ENCODE measurements around the gene PES1.
"Not testable (repeated sequence)": the region's sequence is repeated elsewhere in the genome, so short reads cannot be mapped to it uniquely, and the experiment has no call there.

Gene PES1

DNA sequence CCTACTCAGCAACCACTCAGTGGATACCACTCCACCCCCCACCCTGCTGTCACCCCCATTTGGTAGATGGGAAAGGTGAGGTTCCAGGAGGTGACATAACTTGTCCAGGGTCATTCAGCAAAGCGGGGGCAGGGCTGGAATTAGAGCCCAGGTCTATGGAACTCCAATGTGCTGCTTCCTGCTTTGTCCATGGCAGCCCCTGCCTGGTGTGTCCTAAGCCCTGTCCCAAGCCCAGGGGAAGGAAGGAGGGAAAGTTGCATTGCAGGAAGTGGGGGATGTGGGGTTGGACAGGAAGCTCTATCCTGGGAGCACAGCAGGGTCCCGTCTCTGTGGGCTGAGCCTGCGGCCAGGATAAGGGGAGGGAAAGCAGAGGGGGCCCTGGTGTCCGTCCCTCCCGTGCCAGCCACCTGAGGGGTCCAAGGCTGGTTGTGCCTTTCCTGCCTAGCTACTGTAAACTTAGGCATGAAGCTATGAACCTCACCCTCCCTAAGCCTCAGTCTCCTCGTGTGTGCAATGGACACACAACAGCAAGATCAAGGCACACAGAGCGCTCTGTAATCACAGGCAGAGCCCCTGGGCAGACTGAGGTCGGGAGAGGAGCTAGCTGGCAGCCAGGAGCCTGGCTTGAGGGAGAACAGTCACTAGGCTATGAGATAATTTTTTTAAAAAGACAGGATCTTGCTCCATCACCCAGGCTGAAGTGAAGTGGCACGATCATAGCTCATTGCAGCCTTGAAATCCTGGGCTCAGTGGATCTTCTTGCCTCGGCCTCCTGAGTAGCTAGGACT lies 30.1 kb downstream of the PES1 start:
- no peak overlapping the region for H3K27ac ChIP-seq (ENCODE audit: low read length)
- H3K36me3 ChIP-seq (ENCODE audit: control insufficient read depth in 1 of 2, insufficient read depth in 2 of 2, low read length in 2 of 2), result no peaks in the 10 kb centered on the region
- H3K4me1 ChIP-seq (ENCODE audit: control insufficient read depth in 1 of 2, insufficient read depth in 2 of 2, low read length in 2 of 2), result no peaks in the 10 kb centered on the region
- no peak overlapping the region for H3K4me3 ChIP-seq (ENCODE audit: low read depth in 1 of 2, low read length in 2 of 2)
- no peaks in the 10 kb centered on the region for H3K27me3 ChIP-seq (ENCODE audit: low read depth, low read length)
- H3K9me3 ChIP-seq (ENCODE audit: control insufficient read depth in 1 of 2, low read length in 2 of 2), result no peaks in the 10 kb centered on the region

GRCh38 chr22:30560643-30561202 lies 31.0 kb downstream of the PES1 start:
- not testable (repeated sequence) for H3K9me3 ChIP-seq (ENCODE audit: control insufficient read depth in 1 of 2, low read length in 2 of 2); H3K4me3 ChIP-seq (ENCODE audit: low read depth in 1 of 2, low read length in 2 of 2); H3K27ac ChIP-seq (ENCODE audit: low read length); H3K36me3 ChIP-seq (ENCODE audit: control insufficient read depth in 1 of 2, insufficient read depth in 2 of 2, low read length in 2 of 2); H3K27me3 ChIP-seq (ENCODE audit: low read depth, low read length); H3K4me1 ChIP-seq (ENCODE audit: control insufficient read depth in 1 of 2, insufficient read depth in 2 of 2, low read length in 2 of 2)

DNA sequence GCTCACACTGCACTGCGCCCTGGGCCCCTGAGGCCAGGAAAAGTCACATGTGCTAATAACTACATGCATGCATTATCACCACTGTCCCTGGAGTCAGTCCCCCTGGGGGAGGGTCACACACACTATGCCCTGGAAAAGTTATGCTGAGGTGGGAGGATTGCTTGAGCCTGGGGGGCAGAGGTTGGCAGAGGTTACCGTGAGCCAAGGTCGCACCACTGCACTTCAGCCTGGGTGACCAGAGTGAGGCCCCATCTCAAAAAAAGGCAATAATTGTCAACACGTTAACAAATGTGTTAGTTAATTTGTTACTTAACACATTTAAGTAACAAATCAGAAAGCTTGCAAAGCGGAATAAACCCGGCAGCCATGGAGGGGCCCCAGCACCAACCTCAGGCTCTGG lies 31.8 kb downstream of the PES1 start:
- Histone ChIP-seq H3K4me3 (ENCODE audit: low read depth in 1 of 2, low read length in 2 of 2) (no peak overlapping the region), H3K4me1 (ENCODE audit: control insufficient read depth in 1 of 2, insufficient read depth in 2 of 2, low read length in 2 of 2) (no peaks in the 10 kb centered on the region), H3K9me3 (ENCODE audit: control insufficient read depth in 1 of 2, low read length in 2 of 2) (no peaks in the 10 kb centered on the region), H3K27ac (ENCODE audit: low read length) (no peak overlapping the region), H3K36me3 (ENCODE audit: control insufficient read depth in 1 of 2, insufficient read depth in 2 of 2, low read length in 2 of 2) (peaks cover 0 to 2% of the 10 kb centered on the region in 2 donors), H3K27me3 (ENCODE audit: low read depth, low read length) (no peaks in the 10 kb centered on the region)

- H3K27me3 ChIP-seq (ENCODE audit: low read depth, low read length), result no peaks in the 10 kb centered on the region
- H3K9me3 ChIP-seq (ENCODE audit: control insufficient read depth in 1 of 2, low read length in 2 of 2), result no peaks in the 10 kb centered on the region
- H3K27ac ChIP-seq (ENCODE audit: low read length), result no peak overlapping the region
- H3K4me1 ChIP-seq (ENCODE audit: control insufficient read depth in 1 of 2, insufficient read depth in 2 of 2, low read length in 2 of 2), result no peaks in the 10 kb centered on the region
- peaks cover 0 to 3% of the 10 kb centered on the region in 2 donors for H3K36me3 ChIP-seq (ENCODE audit: control insufficient read depth in 1 of 2, insufficient read depth in 2 of 2, low read length in 2 of 2)
- H3K4me3 ChIP-seq (ENCODE audit: low read depth in 1 of 2, low read length in 2 of 2), result no peak overlapping the region
Measured at GRCh38 chr22:30557243-30557642, 34.5 kb downstream of the PES1 start.

DNA sequence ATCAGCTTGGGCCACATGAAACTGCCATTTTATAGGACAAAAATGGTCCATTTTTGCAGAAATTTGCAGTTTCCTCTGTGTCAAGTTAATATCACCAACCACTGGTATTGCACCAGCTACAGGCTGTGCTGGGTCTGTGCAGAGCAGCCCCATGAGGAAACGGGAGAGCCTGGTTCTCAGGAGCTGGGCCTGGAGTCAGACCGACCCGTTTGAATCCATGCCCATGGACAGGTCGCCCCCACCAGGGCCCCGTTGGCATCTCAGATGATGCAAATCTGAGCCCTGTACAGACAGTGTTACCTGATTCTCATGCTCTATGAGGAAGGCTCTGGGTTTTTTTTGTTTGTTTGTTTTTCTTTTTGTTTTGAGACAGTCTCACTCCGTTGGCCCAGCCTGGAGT lies 35.3 kb downstream of the PES1 start:
- peaks cover 0 to 3% of the 10 kb centered on the region in 2 donors for H3K36me3 ChIP-seq (ENCODE audit: control insufficient read depth in 1 of 2, insufficient read depth in 2 of 2, low read length in 2 of 2)
- no peaks in the 10 kb centered on the region for H3K9me3 ChIP-seq (ENCODE audit: control insufficient read depth in 1 of 2, low read length in 2 of 2)
- no peaks in the 10 kb centered on the region for H3K4me1 ChIP-seq (ENCODE audit: control insufficient read depth in 1 of 2, insufficient read depth in 2 of 2, low read length in 2 of 2)
- H3K4me3 ChIP-seq (ENCODE audit: low read depth in 1 of 2, low read length in 2 of 2), result no peak overlapping the region
- no peak overlapping the region for H3K27ac ChIP-seq (ENCODE audit: low read length)
- H3K27me3 ChIP-seq (ENCODE audit: low read depth, low read length), result no peaks in the 10 kb centered on the region

GRCh38 chr22:30555282-30556210 lies 36.2 kb downstream of the PES1 start:
- no peaks in the 10 kb centered on the region for H3K27me3 ChIP-seq (ENCODE audit: low read depth, low read length)
- no peaks in the 10 kb centered on the region for H3K4me1 ChIP-seq (ENCODE audit: control insufficient read depth in 1 of 2, insufficient read depth in 2 of 2, low read length in 2 of 2)
- H3K36me3 ChIP-seq (ENCODE audit: control insufficient read depth in 1 of 2, insufficient read depth in 2 of 2, low read length in 2 of 2), result peaks cover 0 to 3% of the 10 kb centered on the region in 2 donors
- no peak overlapping the region for H3K27ac ChIP-seq (ENCODE audit: low read length)
- H3K9me3 ChIP-seq (ENCODE audit: control insufficient read depth in 1 of 2, low read length in 2 of 2), result no peaks in the 10 kb centered on the region
- no peak overlapping the region for H3K4me3 ChIP-seq (ENCODE audit: low read depth in 1 of 2, low read length in 2 of 2)

DNA sequence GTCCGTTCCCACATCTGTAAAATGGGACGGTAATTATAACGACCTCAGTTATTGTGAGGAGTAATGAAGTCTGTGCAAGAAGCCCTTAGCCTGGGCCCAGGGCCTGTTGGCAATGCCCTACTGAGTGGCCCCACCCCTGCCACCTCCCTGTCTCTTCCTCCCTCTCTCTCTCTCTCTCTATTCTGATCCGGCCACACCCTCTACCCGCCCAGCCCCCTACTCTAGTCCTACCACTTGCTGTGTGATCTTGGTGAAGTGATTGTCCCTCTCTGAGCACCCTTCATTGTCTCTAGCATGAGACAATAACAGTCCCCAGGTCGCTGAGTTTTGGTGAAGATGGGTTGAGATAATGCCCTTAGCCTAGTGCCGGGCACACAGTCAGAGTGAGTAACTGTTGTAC lies 37.7 kb downstream of the PES1 start:
- Histone ChIP-seq H3K27ac (ENCODE audit: low read length) (no peak overlapping the region), H3K9me3 (ENCODE audit: control insufficient read depth in 1 of 2, low read length in 2 of 2) (no peaks in the 10 kb centered on the region), H3K4me3 (ENCODE audit: low read depth in 1 of 2, low read length in 2 of 2) (no peak overlapping the region), H3K36me3 (ENCODE audit: control insufficient read depth in 1 of 2, insufficient read depth in 2 of 2, low read length in 2 of 2) (peaks cover 0 to 3% of the 10 kb centered on the region in 2 donors), H3K27me3 (ENCODE audit: low read depth, low read length) (no peaks in the 10 kb centered on the region), H3K4me1 (ENCODE audit: control insufficient read depth in 1 of 2, insufficient read depth in 2 of 2, low read length in 2 of 2) (no peaks in the 10 kb centered on the region)

DNA sequence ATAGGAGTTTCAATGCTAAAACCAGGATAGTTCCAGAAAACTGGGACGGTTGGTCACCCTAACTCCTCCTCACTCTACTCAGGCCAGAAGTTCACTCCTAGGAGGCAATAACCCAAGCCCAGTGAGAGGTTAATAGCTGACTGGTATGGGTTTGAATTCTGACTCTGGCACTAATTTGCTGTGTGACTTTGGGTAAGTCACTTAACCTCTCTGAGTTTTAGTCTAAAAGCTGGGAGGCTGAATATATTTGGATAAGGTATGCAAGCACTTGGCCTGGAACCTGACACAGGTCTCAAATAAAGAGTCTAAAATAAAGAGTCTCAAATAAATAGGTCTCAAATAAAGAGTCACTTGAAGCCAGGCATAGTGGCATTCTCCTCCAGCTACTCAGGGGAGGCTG lies 39.0 kb downstream of the PES1 start:
- Histone ChIP-seq H3K9me3 (ENCODE audit: control insufficient read depth in 1 of 2, low read length in 2 of 2) (no peaks in the 10 kb centered on the region), H3K4me3 (ENCODE audit: low read depth in 1 of 2, low read length in 2 of 2) (no peak overlapping the region), H3K27ac (ENCODE audit: low read length) (no peak overlapping the region), H3K4me1 (ENCODE audit: control insufficient read depth in 1 of 2, insufficient read depth in 2 of 2, low read length in 2 of 2) (no peaks in the 10 kb centered on the region), H3K36me3 (ENCODE audit: control insufficient read depth in 1 of 2, insufficient read depth in 2 of 2, low read length in 2 of 2) (peaks cover 0 to 3% of the 10 kb centered on the region in 2 donors), H3K27me3 (ENCODE audit: low read depth, low read length) (no peaks in the 10 kb centered on the region)

DNA sequence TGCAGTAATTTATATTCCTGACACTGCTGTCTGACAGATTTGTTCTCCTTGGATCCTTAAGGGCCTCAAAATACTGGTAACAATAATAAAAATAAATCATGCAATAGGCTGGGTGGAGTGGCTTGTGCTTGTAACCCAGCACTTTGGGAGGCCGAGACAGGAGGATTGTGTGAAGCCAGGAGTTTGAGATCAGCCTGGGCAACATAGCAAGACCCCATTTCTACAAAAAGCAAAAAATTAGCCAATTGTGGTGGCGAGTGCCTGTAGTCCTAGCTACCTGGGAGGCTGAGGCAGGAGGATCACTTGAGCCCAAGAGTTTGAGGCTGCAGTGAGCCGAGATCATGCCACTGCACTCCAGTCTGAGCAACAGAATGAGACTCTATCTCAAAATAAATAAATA lies 39.9 kb downstream of the PES1 start:
- not testable (repeated sequence) for H3K4me3 ChIP-seq (ENCODE audit: low read depth in 1 of 2, low read length in 2 of 2); H3K36me3 ChIP-seq (ENCODE audit: control insufficient read depth in 1 of 2, insufficient read depth in 2 of 2, low read length in 2 of 2); H3K4me1 ChIP-seq (ENCODE audit: control insufficient read depth in 1 of 2, insufficient read depth in 2 of 2, low read length in 2 of 2); H3K27ac ChIP-seq (ENCODE audit: low read length); H3K9me3 ChIP-seq (ENCODE audit: control insufficient read depth in 1 of 2, low read length in 2 of 2); H3K27me3 ChIP-seq (ENCODE audit: low read depth, low read length)

- no peaks in the 10 kb centered on the region for H3K9me3 ChIP-seq (ENCODE audit: control insufficient read depth in 1 of 2, low read length in 2 of 2)
- peaks cover 0 to 6% of the 10 kb centered on the region in 2 donors for H3K4me1 ChIP-seq (ENCODE audit: control insufficient read depth in 1 of 2, insufficient read depth in 2 of 2, low read length in 2 of 2)
- peaks cover 9% of the 10 kb centered on the region for H3K27me3 ChIP-seq (ENCODE audit: low read depth, low read length)
- H3K4me3 ChIP-seq (ENCODE audit: low read depth in 1 of 2, low read length in 2 of 2), result no peak overlapping the region
- no peak overlapping the region for H3K27ac ChIP-seq (ENCODE audit: low read length)
- no peaks in the 10 kb centered on the region for H3K36me3 ChIP-seq (ENCODE audit: control insufficient read depth in 1 of 2, insufficient read depth in 2 of 2, low read length in 2 of 2)
Measured at GRCh38 chr22:30547188-30547587, 44.5 kb downstream of the PES1 start.

DNA sequence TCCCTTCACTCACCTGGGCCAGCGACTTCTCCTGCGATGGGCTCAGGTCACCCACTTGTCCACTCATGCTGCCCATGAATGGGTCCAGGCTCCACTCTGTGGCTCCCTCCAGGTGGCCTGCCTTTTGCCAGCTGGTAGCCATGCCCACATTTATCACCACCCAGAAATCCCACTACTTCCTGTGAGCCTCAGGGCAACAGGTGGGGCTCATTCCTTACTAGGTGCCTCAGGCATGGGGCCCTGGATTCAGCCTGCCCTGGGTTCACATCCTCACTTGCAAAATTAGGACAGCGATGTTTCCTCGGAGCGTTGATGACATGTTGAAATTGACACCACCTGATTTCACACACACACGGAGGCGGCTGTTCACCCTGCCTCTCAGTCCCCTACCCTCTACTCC lies 45.1 kb downstream of the PES1 start, which contains the start of gene SEC14L6:
SEC14L6 (minus strand) TSS at position 126 of the 400 bp plus-strand sequence; CDS start at position 67, 59 bp downstream.
- Histone ChIP-seq H3K36me3 (ENCODE audit: control insufficient read depth in 1 of 2, insufficient read depth in 2 of 2, low read length in 2 of 2) (no peaks in the 10 kb centered on the region), H3K4me1 (ENCODE audit: control insufficient read depth in 1 of 2, insufficient read depth in 2 of 2, low read length in 2 of 2) (peaks cover 0 to 10% of the 10 kb centered on the region in 2 donors), H3K27me3 (ENCODE audit: low read depth, low read length) (peaks cover 9% of the 10 kb centered on the region), H3K4me3 (ENCODE audit: low read depth in 1 of 2, low read length in 2 of 2) (no peak within 1 kb of the TSS), H3K9me3 (ENCODE audit: control insufficient read depth in 1 of 2, low read length in 2 of 2) (no peaks in the 10 kb centered on the region), H3K27ac (ENCODE audit: low read length) (no peak within 1 kb of the TSS)

Data from muscle layer of duodenum (tissue), 2 donors.